ENCODE measurements around the gene HOXA11. TPM values are rescaled to one million over a fixed set of nuclear protein-coding genes. Genes with fewer than 3 reads are reported as not detected.

HOXA11 gene
- total RNA-seq (2021) (not detected in 2 replicates), Bru-seq, nascent RNA (not detected), BruChase-seq, experiment 1, labeled RNA remaining after a 2-hour chase (not detected), BruChase-seq, experiment 2, labeled RNA remaining after a 6-hour chase (not detected)
- long read RNA-seq, result 0 reads

DNA sequence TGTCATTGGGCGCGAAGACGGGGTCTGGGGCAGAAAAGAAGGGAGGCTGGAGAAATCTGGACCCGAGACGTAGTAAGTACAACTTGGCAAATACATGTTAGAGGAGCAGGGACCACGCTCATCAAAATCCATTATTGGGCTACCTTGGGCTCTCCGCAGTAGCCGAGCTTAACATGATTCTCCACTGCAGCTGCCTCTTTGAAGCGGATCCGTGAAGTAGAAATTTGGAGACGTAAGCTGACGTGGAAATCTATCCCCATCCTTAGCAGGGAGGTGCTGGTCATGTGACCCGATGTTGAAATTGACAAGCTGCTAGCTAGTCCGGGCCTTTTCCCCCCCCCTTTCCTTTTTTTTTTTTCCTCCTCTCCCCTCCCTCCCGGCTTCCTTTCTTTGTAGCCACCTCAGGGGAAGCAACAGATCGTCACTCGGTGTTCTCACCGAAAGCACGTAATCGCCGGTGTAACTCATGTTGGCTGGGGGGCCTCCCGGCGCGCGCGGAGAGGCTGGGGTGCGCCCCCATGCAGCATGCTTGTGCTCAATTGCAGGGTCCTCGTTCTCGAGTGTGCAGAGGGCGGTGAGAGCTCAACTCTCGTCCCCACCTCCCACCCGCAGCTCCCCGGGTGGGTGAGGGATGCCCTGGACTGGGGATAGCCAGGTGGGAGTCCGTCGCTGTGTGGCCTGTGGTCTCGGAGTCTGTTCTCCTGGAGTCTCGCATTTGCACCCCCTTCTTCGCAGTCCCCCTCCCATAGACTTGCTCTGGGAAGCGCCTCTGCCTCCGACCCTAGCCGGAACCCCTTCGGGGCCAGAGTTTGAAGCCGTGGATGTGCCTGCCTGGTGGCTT lies at the start of gene HOXA11:
Gene HOXA11 (minus strand): TSS at position 220 of the 841 bp plus-strand sequence. CDS start 88 bp downstream, at position 132.
- TF ChIP-seq EZH2 (IDR thresholded peaks at IDR 0.05; ENCODE audit: borderline replicate concordance, low read depth, low read length, poor library complexity, severe bottlenecking), result no peak
- TF ChIP-seq, protein P1, sequence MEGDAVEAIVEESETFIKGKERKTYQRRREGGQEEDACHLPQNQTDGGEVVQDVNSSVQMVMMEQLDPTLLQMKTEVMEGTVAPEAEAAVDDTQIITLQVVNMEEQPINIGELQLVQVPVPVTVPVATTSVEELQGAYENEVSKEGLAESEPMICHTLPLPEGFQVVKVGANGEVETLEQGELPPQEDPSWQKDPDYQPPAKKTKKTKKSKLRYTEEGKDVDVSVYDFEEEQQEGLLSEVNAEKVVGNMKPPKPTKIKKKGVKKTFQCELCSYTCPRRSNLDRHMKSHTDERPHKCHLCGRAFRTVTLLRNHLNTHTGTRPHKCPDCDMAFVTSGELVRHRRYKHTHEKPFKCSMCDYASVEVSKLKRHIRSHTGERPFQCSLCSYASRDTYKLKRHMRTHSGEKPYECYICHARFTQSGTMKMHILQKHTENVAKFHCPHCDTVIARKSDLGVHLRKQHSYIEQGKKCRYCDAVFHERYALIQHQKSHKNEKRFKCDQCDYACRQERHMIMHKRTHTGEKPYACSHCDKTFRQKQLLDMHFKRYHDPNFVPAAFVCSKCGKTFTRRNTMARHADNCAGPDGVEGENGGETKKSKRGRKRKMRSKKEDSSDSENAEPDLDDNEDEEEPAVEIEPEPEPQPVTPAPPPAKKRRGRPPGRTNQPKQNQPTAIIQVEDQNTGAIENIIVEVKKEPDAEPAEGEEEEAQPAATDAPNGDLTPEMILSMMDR (conservative IDR thresholded peaks at IDR 0.05; ENCODE audit: low read depth, low read length), result no peak
- no peaks in the 10 kb centered on the region for H3K4me1 ChIP-seq (ENCODE audit: insufficient read depth, low read length, poor library complexity, severe bottlenecking)
- intact Hi-C loops (cut with micrococcal nuclease; ENCODE audit: unreplicated experiment), result no loop called here
- CTCF ChIA-PET, result no interaction called here
- H3K27ac ChIP-seq (ENCODE audit: low read depth, low read length, poor library complexity, severe bottlenecking), result no peak within 1 kb of the TSS
- peak within 1 kb of the TSS; percentile 24 for H3K4me3 ChIP-seq (ENCODE audit: low read depth, low read length, poor library complexity, severe bottlenecking)
- peaks cover 99% of the 10 kb centered on the region for H3K27me3 ChIP-seq (replicated peaks; ENCODE audit: insufficient read depth, low read depth, low read length, poor library complexity)
- H3K36me3 ChIP-seq (ENCODE audit: insufficient read depth, low read length, poor library complexity, severe bottlenecking), result no peaks in the 10 kb centered on the region
- POLR2A ChIA-PET (ENCODE audit: low non-redundant PET), result no interaction called here
- H3K9me3 ChIP-seq (ENCODE audit: low read depth, low read length, poor library complexity, severe bottlenecking), result no peaks in the 10 kb centered on the region
- DNase-seq (ENCODE audit: low spot score), result no peak
- no TSS peak for BruUV-seq (replicated peaks)

DNA sequence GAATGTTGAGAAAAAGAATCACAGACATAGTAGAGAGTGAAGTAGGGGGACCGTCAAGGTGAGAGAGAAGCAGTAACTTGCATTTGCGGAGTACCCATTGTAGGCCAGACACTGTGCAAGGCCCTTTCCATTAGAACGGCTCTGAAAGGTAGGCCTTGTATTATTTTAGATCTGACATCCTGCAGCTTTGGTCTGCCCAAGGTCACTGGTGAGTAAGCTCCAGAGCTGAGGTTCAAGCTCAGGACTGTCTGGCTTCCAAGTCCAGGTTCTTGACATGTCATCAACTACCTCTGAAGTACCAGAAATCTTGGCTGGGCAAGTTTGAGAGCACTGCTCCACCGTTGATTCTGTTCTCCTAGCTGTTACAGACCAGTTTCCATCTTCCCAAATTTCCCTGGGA lies 44.4 kb upstream of the HOXA11 start:
- POLR2A ChIA-PET (ENCODE audit: low non-redundant PET), result no interaction called here
- DNase-seq (ENCODE audit: low spot score), result no peak
- no peak overlapping the region for H3K4me3 ChIP-seq (ENCODE audit: low read depth, low read length, poor library complexity, severe bottlenecking)
- H3K9me3 ChIP-seq (ENCODE audit: low read depth, low read length, poor library complexity, severe bottlenecking), result no peaks in the 10 kb centered on the region
- no peak for TF ChIP-seq EZH2 (IDR thresholded peaks at IDR 0.05; ENCODE audit: borderline replicate concordance, low read depth, low read length, poor library complexity, severe bottlenecking)
- TF ChIP-seq, protein P1 (conservative IDR thresholded peaks at IDR 0.05; ENCODE audit: low read depth, low read length), result no peak
- no TSS peak for BruUV-seq (replicated peaks)
- H3K36me3 ChIP-seq (ENCODE audit: insufficient read depth, low read length, poor library complexity, severe bottlenecking), result no peaks in the 10 kb centered on the region
- no peak overlapping the region for H3K27ac ChIP-seq (ENCODE audit: low read depth, low read length, poor library complexity, severe bottlenecking)
- intact Hi-C loops (cut with micrococcal nuclease; ENCODE audit: unreplicated experiment), result no loop called here
- CTCF ChIA-PET, result no interaction called here
- H3K27me3 ChIP-seq (replicated peaks; ENCODE audit: insufficient read depth, low read depth, low read length, poor library complexity), result peaks cover 61% of the 10 kb centered on the region
- H3K4me1 ChIP-seq (ENCODE audit: insufficient read depth, low read length, poor library complexity, severe bottlenecking), result no peaks in the 10 kb centered on the region

DNA sequence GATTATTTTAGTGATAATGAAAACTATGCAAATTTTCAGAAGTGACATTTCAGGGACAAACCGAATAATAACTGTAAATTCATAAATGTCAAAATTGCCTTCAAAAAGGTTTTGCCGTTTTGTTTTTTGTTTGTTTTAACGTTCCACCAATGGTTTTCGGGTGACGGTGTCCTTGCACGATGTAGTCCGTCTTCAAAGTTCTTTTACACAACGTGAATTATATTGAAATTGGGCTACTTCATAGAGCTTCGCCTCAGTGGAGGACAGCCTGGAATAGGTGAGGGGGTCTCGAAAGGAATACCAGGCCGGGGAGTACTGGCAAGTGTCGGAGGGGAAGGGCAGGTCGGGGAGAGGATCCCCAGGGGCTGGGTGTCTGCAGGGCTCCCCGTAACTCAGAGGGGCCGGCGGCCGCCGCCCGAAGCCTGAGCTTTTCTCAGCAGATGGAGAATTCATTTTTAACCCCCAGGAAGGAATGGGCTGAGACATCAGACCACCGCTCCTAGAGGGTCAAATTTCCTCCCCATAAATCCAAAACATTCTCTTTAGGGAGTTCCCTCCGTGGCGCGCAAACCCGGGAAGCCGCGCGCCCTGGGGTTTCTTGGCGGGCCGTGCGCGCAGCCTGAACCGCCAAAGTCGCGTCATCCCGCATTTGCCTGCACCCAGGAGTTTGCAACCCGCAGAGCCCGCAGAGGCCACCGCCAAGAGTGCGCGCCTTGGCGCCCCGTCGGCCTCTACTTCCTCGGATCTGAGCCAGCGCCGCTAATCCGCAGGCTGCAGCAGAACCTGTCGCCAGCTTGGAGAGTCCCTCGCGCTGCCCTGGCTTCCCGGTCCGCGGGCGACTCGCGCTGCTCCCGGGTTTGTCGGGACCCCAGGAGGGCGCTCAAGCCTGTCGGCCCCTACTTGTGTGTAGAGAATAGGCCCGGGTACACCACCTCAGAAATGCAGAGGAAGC lies 40.2 kb upstream of the HOXA11 start:
- CTCF ChIA-PET, result no interaction called here
- H3K4me3 ChIP-seq (ENCODE audit: low read depth, low read length, poor library complexity, severe bottlenecking), result no peak overlapping the region
- H3K9me3 ChIP-seq (ENCODE audit: low read depth, low read length, poor library complexity, severe bottlenecking), result no peaks in the 10 kb centered on the region
- intact Hi-C loops (cut with micrococcal nuclease; ENCODE audit: unreplicated experiment), result no loop called here
- H3K36me3 ChIP-seq (ENCODE audit: insufficient read depth, low read length, poor library complexity, severe bottlenecking), result no peaks in the 10 kb centered on the region
- peaks cover 83% of the 10 kb centered on the region for H3K27me3 ChIP-seq (replicated peaks; ENCODE audit: insufficient read depth, low read depth, low read length, poor library complexity)
- H3K4me1 ChIP-seq (ENCODE audit: insufficient read depth, low read length, poor library complexity, severe bottlenecking), result no peaks in the 10 kb centered on the region
- BruUV-seq (replicated peaks), result no TSS peak
- POLR2A ChIA-PET (ENCODE audit: low non-redundant PET), result no interaction called here
- DNase-seq (ENCODE audit: low spot score), result no peak
- TF ChIP-seq EZH2 (IDR thresholded peaks at IDR 0.05; ENCODE audit: borderline replicate concordance, low read depth, low read length, poor library complexity, severe bottlenecking), result peak; percentile 66
- TF ChIP-seq, protein P1 (conservative IDR thresholded peaks at IDR 0.05; ENCODE audit: low read depth, low read length), result no peak
- H3K27ac ChIP-seq (ENCODE audit: low read depth, low read length, poor library complexity, severe bottlenecking), result no peak overlapping the region

All from A673 (cell line).